ENCODE data around the gene UGT1A5.

UGT1A5 gene

DNA sequence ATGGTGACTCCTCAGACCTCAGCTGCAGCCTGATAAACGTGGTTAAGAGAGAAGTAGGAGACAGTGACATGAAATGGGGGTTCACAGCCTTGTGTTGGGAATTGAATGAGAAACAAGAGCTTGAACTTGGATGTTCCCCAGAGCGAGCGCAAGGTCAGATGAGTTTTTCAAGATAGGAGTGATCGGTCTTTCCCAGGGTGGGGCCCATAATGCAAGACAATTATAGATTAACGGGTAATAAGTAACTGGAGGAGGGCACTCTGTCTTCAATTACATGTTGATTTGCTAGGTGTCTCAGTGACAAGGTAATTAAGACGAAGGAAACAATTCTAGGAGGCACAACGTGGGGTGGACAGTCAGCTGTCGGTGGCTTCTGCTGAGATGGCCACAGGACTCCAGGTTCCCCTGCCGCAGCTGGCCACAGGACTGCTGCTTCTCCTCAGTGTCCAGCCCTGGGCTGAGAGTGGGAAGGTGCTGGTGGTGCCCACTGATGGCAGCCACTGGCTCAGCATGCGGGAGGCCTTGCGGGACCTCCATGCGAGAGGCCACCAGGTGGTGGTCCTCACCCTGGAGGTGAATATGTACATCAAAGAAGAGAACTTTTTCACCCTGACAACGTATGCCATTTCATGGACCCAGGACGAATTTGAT is at the start of gene UGT1A5:
Gene UGT1A5, plus strand, starts transcription at position 297 of the 651 bp plus-strand sequence. Its CDS starts 85 bp downstream, at position 382.
- DNase-seq, result no peak

DNA sequence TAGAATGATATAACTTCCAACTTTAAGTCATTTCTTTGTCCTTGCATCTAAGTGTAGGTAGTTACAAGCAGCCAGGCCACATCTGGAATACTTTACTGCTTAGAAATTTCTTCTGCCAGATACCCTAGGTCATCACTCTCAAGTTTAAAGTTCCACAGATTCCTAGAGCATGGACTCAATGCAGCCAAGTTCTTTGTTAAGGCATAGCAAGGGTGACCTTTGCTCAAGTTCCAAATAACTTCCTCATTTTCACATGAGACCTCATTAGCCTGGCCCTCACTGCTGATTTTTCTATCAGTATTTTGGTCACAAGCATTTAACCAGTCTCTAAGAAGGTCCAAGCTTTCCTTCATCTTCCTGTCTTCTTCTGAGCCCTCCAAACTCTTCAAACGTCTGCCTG is 48.8 kb upstream of the UGT1A5 start:
- no peak for DNase-seq

DNA sequence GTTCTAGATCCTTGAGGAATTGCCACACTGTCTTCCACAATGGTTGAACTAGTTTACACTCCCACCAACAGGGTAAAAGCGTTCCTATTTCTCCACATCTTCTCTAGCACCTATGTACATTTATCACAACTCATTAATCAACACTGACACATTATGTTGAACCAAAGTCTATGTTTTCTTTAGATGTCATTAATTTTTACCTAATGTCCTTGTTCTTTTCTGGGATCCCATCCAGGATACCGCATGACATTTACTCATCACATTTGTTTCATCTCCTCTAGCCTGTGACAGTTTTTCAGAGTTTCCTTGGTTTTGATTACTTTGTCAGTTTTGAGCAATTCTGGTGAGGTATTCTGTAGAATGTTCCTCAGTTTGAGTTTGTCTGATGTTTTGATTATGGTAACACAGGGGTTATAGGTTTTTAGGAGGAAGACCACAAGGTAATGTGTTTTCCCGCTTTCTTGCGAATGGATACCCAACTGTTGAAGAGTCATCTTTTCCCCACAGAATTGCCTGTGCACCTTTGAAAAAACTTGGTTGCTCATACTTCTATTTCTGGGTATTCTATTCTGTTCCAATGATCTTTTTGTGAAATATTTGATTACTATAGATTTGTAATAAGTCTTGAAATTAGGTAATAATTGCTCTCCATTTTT is 44.0 kb upstream of the UGT1A5 start:
- DNase-seq, result no peak

DNA sequence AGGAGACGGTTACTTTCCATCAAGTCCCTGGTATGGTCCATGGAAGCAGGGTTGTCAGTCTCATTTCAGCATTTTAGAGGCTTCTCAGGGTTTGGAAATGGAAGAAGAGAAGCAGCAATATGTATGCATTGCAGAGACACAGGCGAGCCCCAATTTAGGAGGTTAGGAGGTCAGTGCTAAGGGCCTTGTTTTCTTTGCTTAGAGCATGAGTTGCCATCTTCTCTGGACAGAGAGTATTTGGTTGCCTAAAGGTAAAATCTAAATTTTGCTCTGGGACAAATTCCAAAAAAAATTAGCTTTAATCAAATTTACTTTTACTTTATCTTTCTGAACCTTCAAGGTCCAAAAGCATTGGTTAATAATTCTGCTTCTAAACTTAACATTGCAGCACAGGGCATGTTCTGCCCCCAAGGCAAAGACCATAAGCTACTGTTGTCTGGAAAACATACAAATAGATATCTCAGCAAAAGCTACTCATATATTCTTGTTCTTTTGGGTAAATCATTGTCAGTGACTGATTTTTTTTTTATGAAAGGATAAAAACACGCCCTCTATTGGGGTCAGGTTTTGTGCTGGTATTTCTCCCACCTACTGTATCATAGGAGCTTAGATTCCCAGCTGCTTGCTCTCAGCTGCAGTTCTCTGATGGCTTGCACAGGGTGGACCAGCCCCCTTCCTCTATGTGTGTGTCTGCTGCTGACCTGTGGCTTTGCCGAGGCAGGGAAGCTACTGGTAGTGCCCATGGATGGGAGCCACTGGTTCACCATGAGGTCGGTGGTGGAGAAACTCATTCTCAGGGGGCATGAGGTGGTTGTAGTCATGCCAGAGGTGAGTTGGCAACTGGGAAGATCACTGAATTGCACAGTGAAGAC is 41.2 kb upstream of the UGT1A5 start, which contains the start of gene UGT1A9:
Gene UGT1A9, plus strand, starts transcription at position 609 of the 872 bp plus-strand sequence. Its CDS starts 37 bp downstream, at position 646.
- DNase-seq, result no peak

DNA sequence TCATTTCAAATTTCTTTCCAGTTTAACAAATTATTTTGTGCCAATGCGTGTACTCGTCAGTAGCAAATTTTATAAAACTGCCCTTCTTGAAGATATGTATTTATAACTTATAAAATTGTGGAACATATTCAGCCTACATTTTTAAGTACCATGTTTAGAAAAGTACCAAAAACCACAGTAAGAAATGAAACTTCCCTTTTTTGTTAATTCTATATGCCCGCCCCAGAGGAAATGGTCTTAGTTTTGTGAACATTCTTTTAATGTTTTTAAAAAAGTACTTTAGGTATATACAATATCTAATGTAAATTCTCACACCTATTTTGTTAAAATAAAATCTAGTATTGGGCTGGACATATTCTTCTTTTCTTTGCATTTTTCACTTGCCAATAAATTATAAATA is 39.8 kb upstream of the UGT1A5 start:
- no peak for DNase-seq

DNA sequence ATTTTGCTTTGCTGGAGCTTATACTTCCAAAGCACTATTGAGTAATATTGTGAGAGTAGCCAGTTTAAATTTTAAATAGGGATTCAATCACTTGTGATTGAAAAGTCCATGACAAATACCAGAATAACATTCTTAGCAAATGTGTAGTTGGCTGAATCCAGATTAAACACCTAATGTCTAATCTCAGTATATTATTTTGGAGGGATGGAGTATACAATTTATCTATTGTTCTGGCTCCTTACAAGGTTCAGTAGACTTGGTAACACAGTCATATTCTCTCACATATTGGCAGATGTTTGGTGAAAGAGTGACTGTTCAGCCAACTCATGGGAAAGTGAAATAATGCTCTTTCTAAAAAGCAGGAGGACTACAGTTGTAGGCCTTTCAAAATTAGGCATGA is 38.8 kb upstream of the UGT1A5 start:
- no peak for DNase-seq

DNA sequence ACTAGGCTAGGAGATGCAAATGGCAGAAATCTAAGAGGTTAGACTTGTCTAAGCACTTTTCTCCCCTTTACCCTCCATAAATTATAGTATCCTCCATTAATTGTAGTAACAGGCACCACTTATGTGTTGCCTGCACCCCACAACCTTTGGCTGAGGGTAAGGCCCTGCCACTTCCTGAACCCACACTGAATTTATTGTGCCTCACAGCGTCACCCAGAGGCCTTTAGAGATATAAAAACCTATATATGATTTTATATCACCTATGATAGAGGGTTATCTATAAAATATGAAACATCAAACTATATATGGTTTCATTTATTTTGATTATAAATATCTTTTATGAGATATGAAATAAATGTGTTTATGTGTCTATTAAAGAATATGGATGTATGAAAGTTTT is 38.4 kb upstream of the UGT1A5 start:
- DNase-seq, result no peak

DNA sequence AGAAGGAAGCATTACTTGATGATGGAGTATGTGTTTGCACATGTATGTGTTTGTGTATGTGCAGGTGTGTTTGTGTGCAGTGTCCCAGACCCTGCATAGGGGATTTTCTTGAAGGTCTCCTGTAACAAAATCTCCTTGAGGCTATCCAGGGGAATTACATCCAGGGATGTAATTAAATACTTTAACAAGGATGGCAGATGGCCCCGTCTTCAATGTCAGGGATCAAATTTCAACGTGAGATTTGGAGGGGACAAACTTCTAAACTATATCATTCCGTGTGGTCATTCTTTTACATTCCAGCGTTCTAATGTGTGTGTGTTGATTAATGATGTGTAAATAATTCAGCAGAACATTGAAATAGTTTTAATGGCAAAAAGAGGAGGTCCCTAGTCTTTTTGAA is 37.7 kb upstream of the UGT1A5 start:
- DNase-seq, result no peak

DNA sequence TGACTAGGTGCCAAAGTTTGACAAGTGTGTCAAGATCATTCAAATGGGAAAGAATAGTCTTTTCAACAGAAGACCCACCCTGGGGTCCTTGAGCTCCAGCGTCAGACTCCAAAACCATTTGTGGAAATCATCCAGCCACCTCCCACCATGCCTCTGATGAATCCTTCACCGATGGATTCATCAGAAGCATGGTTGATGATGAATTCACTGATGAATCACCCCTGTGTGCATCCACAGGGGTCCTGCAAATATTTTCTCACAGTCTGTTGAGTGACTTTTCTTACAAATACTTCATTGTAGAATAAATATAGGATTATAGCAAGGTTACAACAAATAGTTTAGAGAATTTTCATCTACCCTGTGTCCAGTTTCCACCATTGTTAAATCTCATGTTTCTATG is 36.7 kb upstream of the UGT1A5 start:
- no peak for DNase-seq

DNA sequence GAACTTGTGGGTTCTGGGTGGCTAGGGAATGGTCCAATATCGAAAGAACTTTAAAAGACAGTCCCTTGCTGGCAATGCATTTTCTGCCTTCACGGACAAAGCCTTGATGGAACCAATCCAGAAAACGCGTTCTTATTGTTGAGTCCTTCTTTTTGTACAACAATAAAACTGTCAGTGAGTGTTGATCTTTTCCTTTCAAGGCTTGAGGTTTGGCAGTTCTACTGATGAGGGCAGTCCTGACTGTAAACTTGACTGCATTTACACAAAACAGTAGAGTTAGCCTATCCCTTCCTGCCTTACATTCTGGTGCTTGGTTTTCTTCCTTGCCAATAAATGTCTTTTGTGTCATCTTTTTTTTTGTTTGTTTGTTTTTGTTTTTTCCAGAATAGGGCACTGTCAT is 33.5 kb upstream of the UGT1A5 start:
- DNase-seq, result no peak

DNA sequence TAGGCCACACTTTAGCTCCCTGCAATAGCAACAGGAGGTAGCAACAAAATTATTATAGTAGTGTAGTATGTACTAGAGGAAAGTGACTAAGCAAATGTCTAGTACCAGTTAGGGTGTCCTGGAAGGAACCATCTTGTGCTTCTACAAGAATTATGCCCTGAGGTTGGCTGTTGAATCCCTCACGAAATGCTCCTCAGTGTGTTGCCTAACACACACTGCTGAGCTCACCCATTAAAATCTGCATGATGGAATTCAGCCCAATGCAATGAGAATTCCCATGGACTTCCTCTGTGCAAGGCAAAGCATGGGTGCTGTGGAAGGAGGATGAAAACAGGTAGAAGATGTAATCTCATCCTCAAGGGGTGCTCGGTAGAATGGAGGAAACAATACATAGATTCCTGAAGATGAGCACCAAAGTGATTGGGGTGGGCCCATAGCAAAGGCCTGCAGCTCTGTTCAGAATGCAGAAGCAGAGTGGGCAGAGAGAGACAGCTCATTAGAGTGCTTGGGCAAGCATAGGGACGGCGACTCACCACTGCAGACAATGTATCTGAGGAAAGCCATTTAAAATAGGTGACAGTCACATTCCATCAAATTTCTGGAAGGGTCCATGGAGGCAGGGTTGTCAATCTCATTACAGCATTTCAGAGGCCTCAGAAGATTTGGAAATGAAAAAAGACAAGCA is 32.2 kb upstream of the UGT1A5 start:
- DNase-seq, result no peak

DNA sequence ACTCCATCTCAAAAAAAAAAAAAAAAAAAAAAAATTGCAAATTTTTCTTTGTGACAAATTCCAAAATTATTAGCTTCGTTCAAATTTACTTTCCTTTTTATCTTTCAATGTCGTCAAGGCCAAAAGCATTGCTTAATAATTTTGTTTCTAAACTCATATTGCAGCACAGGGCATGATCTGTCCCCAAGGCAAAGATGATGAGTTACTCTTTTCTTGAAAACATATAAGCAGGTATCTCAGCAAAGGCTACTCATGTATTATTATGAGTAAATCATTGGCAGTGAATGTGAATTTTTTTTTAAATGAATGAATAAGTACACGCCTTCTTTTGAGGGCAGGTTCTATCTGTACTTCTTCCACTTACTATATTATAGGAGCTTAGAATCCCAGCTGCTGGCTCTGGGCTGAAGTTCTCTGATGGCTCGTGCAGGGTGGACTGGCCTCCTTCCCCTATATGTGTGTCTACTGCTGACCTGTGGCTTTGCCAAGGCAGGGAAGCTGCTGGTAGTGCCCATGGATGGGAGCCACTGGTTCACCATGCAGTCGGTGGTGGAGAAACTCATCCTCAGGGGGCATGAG is 31.1 kb upstream of the UGT1A5 start, which contains the start of gene UGT1A7:
Gene UGT1A7, plus strand, starts transcription at position 381 of the 579 bp plus-strand sequence. Its CDS starts 37 bp downstream, at position 418.
- DNase-seq, result no peak

DNA sequence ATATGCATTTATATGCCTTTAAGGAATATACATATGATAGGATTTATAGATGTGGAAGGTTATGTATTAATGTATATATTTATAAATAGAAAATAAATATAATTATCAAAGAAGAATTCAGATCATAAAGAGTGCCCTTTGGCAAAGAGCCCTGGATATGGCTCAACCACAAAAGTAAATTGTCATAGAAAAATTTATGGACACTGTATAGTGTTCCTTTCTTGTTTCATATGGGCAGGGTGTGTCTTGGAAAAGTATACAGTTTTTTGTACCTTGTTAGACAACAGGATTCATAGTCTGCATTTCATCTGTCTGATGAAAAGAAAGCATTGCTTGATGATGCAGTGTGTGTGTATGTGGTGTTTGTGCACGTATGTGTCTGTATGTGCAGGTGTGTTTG is 28.1 kb upstream of the UGT1A5 start:
- DNase-seq, result no peak

DNA sequence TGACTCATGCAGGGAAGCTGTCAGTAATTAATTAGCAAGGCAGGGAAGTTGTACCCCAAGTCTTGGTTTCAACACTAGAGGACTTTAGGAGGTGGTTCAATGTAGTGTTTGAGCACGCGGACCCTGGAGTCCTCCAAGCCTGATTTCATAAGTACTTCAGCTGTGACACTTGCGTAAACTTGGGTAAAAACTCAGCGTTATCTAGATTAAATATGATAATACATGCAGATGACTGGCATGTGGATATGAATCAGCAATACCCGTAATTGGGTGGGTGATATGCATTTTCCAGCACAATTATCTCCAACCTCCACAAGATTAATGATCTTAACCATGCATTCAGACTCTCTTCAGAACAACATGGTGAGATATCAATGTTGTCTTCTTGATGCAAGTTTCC is 25.8 kb upstream of the UGT1A5 start:
- no peak for DNase-seq

DNA sequence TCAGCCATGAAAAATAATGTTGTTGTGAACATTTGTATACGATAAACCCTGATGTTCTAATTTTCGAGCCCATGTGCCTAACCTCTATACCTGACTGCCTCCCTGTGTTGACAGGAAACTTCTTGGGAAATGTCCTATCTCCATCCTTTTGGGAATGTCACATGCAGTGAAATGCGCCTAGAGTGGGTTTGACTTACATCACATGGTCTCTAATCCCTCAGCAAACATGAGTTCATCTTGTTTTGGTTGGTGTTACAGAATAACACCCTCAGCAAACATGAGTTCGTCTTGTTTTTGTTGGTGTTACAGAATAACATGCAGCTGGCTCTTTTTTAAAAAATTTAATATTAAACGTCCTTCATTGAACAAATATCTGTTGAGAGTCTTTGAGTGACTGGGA is 24.4 kb upstream of the UGT1A5 start:
- no peak for DNase-seq

DNA sequence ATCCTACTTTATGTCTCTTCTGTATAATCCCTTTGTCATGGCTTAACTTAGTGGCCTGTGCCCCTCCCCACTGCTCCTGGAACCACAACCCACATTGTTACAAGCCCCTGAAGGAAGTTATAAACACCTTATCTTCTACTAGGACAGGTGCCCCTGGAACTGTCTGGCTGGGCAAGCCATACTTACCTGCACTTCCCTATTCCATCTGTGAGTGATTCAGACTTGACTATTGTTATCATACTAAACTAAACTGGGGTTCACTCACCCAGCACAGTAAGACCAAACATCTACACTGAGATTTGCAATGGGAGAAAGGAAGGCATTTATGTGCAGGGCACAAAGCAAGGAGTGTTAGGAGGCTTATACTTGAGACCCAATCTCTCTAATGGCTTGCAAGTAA is 23.7 kb upstream of the UGT1A5 start:
- no peak for DNase-seq

DNA sequence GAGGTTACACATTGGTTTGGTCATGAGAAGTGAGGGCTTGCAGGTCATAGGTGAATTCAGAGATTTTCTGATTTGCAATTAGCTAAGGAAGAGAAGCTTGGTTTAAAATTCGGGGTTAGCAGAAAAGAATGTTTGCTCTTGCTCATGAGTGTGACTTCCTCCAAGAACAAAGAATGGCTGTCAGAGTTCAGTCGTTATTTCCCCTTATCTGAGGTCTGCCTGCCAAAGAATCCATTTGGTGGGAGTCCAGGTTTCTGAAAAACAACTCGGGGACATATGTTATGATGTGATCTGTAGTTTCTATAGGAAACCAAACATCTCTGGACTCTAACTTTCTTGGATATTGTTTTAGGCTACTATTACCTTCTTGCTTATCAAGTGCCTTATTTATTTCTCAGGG is 23.2 kb upstream of the UGT1A5 start:
- DNase-seq, result no peak

DNA sequence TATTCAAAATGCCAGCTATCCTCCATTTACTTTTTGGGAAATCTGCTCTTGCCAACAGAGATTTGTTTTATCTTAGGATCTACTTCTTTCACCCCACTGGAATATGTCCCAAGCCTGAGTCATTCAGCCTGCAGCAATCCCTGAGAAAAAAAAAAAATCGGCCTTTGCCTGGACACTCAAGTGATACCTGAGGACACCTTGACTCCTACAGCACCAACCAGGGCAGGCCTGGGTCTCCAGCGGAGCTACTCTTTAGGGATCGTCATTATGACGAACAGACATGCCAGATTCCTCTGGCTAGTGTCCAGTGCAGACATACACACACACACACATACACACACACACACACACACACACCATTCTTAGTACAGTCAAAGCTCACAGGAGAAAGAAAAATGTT is 22.3 kb upstream of the UGT1A5 start:
- DNase-seq, result no peak

DNA sequence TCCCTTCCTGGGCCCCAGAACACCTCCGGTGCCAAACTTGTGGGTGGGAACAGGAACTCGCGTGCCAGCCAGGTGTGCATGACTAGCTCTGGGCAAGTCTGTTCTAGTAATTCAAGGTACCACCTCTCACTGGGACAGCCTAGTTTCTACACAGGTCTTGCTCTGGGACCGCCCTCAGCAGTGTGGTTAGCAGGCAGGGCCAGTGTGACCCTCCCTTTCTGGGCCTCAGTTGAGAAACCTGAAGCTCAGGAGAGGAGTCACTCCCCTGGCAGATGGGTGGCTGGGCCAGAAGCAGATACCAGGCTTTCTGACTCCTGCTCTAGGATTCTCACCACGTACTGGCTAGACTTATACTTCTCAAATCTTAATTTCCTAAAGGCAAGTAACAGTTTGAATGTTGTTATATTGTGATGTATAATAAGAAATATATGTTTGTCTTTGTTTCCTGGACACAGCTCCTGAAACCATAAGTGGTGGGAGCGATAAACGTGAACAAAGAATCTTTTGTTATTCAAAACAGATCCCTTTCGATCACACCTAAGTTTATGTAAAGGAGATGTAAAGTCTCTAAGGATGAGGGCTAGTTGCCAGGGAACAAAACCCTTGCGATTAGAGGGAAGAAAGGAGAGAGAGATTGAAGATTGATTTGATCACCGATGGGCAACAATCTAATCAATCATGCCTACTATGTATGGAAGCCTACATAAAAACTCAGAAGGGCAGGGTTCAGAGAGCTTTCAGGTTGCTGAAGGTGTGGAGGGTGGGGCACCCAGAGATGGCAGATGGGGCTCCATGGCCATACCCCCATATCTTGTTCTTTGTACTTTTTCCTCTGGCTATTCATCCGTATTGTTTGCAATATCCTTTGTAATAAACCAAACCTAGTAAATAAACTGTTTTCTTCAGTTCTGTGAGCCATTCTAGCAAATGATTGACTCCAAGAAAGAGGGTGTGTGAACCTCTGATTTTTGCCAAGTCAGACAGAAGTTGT is 21.0 kb upstream of the UGT1A5 start:
- no peak for DNase-seq

DNA sequence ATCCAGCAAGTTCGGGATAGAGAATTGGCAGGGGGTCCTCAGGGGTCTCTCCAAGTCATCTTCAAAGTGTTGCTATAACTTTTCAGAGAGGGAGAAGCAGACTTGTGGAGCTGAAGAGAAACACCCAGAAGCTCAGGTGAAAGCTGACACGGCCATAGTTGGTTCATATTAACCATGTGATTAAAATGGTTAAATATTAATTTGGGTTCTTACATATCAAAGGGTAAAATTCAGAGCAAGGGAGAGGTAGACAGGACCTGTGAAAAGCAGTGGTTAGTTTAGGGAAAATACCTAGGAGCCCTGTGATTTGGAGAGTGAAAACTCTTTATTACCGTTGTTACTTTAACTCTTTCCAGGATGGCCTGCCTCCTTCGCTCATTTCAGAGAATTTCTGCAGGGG is 20.1 kb upstream of the UGT1A5 start, which contains the start of gene UGT1A6:
Gene UGT1A6, plus strand, starts transcription at position 243 of the 400 bp plus-strand sequence. Its CDS starts 115 bp downstream, at position 358.
- DNase-seq, result no peak

DNA sequence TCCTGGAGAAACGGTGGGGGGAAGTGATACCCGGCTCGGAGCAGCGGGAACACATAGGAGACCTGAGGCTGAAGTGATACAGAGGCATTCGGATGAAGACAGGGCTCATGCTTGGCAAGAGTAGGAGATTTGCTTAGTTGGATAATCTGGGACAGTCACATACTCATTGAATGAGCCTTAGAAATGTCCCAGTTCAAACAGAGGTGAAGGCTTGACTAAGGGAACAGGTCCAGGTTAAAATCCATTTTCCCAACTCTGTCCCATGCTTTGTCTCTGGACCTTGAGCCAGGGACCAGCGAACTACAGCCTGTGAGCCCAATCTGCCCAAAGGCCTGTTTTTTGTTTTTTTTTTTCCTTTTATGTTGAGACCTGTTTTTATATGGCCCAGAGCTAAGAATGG is 18.7 kb upstream of the UGT1A5 start:
- DNase-seq, result no peak

All from SHP77 treated with DMSO at 0.1 percent for 48 hours (cell line).